K562 (cell line): ENCODE results near the gene PIGT.

Experiments
- CREB1 ChIP-seq, 2 experiments: sonication (generic) in 1 of 2; formaldehyde crosslinking in 1 of 2; IDR thresholded peaks; 2 replicates each; pipeline versions ENCODE4 v1.6.1 to v1.8.0; 2012 to 2022; ENCODE audit warnings: inconsistent platforms in 1 of 2, mild to moderate bottlenecking in 1 of 2, missing genetic modification reagents in 1 of 2, moderate library complexity in 1 of 2
- HDAC2 ChIP-seq: fragments of 450-650 bp; IDR thresholded peaks from 2 replicates; pipeline ENCODE4 v1.6.1; 2016; ENCODE audit warnings: mild to moderate bottlenecking
- NRF1 ChIP-seq, 2 experiments: fragments of 450-650 bp; IDR thresholded peaks in 1 of 2; conservative IDR thresholded peaks in 1 of 2; 2 replicates each; pipeline ENCODE4 v1.6.1; 2014; ENCODE audit warnings: mild to moderate bottlenecking in 2 of 2
- POLR3G ChIP-seq: IDR thresholded peaks from 2 replicates; pipeline ENCODE4 v1.6.1; 2011; ENCODE audit not compliant: insufficient read length, insufficient replicate concordance; ENCODE audit errors: extremely low read depth
- ZKSCAN1 ChIP-seq: fragments of 150-350 bp; IDR thresholded peaks from 2 replicates; pipeline ENCODE4 v1.6.1; 2016; ENCODE audit warnings: low read depth, low read length
- TF ChIP-seq, protein P1 (sequence below): sonication (generic); formaldehyde crosslinking; IDR thresholded peaks from 2 replicates; pipeline ENCODE4 v1.8.0; 2022; ENCODE audit warnings: missing genetic modification reagents, mild to moderate bottlenecking, moderate library complexity, borderline replicate concordance

DNA sequence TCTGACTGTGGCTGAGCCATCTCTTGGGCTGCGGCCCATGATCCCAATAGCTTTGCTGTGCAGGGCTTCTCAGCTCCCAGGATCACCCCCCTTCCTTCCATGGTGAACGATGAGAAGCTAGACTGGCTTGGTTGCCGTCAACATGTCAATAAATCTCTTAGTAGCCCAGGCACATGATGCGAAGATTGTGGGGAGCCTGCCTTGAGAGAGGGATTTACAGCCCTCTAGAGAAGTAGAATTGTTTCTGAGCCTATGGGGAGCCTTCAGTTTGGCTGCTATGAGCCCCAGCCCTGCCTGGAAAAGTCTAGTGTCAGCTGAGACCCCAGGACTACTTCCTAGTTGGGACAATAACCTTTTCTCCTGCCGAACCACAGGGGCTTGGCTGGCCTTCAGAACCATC lies 3.3 kb upstream of the PIGT start:
- TF ChIP-seq CREB1 (IDR thresholded peaks at IDR 0.05) (no peak), CREB1 (CRISPR knock-in tag; IDR thresholded peaks at IDR 0.05) (no peak), ZKSCAN1 (no peak), NRF1 (conservative IDR thresholded peaks at IDR 0.05 in 1 of 2, IDR thresholded peaks at IDR 0.05 in 1 of 2) (no peak), HDAC2 (no peak), POLR3G (no peak)
- TF ChIP-seq, protein P1, sequence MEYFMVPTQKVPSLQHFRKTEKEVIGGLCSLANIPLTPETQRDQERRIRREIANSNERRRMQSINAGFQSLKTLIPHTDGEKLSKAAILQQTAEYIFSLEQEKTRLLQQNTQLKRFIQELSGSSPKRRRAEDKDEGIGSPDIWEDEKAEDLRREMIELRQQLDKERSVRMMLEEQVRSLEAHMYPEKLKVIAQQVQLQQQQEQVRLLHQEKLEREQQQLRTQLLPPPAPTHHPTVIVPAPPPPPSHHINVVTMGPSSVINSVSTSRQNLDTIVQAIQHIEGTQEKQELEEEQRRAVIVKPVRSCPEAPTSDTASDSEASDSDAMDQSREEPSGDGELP (CRISPR knock-in tag), result no peak
